Hematopoietic multipotent progenitor cell treated with erythropoietin and hydrocortisone succinate and interleukin-3 and kit ligand, for 17 days (in vitro differentiated cells): Measurements from ENCODE around the gene UBA1.

Experiments
- DNase-seq: peaks from one replicate; pipeline ENCODE4 v3.0.0-alpha.2; 2015; ENCODE audit warnings: low spot score

UBA1 gene

DNA sequence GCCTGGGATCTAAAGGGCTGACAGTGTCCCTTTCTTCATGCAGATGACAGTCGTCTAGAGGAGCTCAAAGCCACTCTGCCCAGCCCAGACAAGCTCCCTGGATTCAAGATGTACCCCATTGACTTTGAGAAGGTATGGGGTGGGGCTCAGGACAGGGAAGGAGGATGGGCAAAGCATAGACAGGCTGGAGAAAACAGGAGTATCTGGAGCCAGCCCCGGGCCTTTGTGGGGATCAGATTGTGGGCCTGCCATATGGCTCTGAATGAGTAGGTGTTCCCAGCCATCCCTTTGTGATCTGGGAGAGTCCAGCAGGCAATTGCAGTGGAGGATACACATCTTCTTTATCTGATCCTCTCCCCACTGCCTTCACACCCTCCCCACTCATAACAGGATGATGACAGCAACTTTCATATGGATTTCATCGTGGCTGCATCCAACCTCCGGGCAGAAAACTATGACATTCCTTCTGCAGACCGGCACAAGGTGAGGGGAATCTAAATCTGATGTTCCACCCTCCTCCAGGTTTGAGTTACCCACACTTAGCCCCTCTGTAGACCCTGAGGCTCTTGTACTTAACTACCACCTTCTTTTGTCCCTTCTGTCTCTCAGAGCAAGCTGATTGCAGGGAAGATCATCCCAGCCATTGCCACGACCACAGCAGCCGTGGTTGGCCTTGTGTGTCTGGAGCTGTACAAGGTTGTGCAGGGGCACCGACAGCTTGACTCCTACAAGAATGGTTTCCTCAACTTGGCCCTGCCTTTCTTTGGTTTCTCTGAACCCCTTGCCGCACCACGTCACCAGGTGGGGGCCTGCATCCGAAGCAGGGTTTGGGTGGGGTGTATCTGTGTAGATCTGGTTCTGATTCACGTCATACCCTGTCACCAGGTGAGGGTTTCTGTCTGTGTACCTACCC lies 19.0 kb downstream of the UBA1 start:
- no peak for DNase-seq

DNA sequence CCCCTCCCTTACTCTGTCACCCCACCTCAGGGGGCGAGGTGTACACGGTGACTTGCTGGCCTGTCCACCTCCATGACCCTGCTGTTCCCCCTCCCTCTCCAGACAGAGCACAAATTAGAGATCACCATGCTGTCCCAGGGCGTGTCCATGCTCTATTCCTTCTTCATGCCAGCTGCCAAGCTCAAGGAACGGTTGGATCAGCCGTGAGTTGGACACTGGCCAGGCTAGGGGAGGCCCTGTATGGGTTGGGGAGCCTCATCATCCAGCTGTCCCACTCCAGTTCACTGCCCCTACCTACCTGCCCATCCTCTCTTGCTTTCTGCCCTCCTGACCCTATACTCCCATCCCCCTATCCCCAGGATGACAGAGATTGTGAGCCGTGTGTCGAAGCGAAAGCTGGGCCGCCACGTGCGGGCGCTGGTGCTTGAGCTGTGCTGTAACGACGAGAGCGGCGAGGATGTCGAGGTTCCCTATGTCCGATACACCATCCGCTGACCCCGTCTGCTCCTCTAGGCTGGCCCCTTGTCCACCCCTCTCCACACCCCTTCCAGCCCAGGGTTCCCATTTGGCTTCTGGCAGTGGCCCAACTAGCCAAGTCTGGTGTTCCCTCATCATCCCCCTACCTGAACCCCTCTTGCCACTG lies 20.9 kb downstream of the UBA1 start:
- DNase-seq, result no peak

DNA sequence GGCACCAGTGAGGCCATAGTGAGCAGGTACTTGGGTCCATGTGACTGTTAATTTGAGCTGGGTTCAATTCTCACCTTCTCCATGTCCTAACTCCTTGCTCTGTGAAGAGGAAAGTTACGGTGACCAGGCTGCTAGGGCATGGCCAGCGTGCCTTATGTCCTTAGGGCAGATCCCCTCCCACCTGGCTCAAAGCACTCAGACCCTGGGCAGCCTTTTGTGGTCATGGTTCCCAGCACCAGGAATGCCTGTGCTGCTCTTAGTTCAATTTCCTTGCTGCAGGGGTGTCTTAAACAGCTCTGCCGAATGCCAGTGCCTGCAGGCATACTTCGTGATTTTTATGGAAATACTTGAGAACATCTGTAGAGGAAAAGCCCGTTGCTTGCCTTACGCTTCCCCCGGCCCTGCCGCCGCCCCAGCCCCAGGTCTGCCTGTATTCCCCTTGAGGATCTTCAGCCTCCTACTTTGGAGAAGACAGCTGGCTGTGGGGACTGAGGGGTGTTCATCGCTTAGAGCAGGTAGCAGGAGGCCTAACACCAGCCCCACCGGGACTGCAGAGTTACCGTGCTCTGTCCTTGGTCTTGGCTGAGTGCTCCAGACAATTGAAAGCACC lies 21.8 kb downstream of the UBA1 start:
- no peak for DNase-seq

DNA sequence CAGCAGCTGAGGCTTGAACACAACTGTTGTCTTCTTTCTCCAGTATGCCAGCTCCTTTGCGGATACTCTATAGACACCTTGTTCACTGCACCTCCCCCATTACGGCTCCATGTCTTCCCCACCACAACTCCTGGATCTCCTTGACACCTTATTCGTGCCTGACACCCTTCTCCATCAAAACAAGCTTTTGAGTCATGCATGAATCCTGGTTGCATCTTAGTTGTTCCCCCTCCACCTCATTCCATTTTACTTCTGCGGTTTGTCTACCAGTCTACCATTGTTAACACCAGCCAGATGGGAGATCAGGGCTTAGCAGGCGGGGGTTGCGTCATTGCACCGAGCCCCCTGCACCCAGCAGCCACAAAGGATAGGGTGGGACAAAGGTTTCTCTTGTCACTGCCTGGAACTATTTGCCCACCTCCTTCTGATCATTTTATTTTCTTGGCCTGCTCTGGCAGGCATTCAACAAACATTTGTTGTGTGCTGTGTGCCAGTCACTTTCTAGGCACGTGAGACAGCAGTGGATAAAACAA lies 22.8 kb downstream of the UBA1 start:
- DNase-seq, result no peak

DNA sequence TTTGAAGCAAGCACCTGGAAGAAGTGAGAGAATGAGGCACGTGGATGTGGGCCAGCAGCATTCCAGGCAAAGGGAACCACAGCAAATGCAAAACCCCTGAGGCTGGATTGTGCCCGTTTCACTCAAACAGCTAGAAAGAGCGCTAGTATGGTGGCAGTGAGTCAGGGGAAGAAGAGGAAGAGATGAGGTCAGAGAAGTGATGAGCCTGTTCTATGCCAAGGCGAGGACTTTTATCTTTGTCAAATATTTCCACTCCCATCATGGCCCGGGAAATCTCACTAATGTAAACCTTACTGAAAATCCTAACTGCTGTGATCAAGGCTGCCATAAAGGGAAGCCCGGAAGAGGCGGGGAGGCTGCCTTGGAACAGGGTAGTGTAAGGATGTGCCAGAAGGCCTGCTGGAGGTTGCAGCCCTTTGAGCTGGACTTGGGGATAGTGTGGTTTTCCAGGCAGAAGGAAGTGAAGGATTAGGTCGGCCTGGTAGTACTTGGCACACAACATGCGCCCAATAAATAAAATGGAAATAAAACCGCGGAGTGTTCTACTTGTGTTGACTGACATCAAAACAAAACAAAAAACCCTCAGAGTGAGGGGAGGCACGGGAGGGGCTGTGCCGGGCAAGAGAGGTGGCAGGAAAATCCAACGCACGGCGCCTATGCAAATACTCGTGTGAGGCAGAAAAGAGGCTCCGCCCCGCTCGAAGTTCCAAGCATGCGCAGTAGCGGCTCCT lies 23.7 kb downstream of the UBA1 start:
- no peak for DNase-seq

DNA sequence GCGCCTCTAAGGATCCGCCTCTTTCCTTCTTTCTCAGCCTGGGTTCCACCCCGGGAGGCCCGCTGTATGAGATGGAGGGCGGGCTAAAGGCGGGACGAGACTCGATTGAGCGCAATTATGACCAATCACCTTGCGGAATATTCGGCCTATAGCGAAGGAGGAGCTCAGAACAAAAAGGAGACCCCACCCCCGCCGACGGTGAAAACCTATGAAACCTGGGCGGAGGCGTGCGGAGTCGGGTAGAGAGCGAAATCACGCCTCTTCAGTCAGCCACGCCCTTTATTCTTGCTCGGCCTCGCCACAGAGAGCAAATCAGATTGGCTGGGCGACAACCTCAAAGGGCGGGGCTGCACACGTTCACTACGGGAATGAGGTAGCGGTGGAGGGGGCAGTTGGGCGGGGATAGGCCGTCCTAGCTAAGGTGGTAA lies 24.2 kb downstream of the UBA1 start:
- peak; percentile 91 for DNase-seq

DNA sequence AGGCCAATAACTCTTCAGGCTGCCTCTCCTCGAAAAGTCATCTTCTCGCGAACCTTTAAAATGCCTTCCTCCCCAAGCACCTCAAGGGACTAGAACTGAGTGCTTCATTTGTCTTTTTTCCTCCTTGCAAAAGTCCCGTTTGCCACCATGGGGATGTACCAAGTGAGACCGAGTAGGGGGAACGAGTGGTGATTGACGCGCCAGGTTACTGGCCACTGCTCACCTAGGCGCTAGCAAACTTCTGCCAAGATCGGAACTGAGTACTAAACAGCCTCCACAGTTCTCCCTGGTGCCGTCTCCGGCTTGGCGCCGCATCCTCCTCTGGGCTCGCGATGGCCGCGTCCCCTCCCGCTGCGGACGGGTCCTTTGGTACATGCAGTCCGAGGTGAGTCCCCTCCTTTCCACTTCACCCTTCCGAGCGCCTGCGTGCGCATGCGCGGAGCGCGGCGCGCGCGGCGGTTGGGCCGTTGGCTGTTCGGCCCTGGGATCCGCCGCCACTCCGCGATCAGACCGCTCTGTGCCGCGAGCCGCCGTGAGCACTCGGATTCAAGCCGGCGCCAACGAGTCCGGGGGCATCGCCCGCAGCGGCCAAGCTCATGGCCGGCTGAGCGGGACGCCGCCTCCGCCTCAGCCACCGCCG lies 24.8 kb downstream of the UBA1 start, which contains the start of gene CDK16:
TSS of gene CDK16 (plus strand) at position 402 of the 640 bp plus-strand sequence. CDS start 4,877 bp downstream, outside the sequence.
- peak; percentile 87 for DNase-seq

DNA sequence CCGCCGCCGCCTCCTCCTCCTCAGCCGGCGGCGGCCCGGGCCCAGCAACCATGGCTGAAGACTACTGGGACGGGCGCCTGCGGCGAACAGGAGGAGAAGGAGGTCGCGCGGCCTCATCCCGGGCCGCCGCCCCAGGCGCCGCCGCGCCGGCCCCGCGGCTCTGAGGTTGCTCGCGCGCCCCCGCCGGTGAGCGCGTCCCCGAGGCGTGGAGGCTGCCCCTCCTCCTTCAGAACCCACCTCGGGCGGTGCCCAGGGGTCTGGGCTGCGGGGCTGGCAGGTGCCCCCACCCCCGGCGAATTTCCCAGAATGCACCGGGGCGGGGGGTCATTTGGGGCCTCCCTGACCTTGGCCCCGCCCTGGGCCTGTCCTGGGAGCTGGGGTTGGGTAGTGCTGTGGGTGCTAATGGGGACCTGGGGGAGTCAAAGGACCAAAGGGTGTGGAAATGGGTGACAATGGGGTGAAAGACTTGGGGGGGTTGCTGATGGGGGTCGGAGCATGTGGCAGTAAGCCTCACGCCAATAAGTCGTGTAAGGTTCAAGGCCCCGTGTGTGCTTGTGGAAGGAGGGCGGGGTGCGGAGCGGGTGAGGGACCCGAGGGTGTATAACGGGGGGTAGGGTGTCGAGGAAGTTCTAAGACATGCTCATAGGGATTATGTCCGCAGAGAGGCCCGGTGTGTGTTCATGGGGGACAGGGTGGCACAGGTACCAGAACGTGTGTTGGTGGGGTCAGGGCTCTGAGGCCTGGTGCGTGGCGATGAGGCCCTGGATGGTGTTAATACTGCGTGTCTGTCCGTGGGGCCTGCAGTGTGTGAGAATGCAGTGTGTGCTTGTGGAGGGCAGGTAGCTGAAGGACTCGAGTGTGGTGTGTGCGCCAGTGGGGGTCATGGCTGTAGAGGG lies 25.5 kb downstream of the UBA1 start:
- peak; percentile 64 for DNase-seq

DNA sequence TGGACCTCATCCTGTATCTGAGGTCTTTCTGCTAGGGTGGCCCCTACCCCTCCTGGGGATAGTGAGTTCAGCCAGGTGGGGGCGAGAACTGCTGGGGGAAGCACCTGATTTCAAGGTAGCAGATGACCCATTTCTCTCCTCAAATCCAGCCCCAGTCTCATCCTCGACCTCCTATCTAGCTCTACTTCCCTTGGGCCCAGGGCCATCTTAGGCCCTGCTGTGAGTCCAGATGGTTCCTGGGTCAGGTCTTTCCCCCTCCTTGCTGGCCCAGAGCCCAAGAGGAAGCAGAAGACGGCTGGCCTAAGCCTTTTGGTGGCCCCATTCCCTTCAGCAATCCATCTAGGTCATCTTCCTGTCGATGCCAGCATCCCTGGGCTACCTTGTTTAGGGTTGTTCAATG lies 28.1 kb downstream of the UBA1 start:
- DNase-seq, result no peak

DNA sequence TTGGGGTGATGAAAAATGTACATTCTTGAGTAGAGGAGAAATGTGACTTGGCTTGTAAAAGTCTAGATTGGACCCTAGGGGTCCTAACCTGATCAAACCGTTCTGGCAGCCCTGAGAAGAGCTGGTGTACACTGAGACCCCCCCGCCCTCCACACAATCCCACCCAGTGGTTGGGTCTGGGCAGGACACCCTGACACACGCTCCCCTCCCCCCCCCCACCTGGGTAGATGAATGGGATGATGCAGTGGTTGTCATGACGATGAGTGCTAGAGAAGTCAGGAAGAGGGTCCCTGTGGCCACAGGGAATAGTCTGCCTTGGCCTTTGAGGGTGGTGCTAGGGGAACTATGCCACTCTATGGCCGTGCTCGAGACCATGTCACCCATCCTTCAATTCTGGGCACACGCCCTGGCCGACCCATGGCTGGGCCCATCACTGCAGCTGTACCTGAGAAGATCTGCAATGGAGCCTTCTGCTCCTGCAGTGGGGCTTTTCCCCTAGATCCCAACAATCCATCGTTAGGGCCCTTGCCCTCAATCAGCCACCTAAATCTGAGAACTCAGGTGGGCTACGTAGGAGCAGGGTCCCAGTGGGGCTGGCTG lies 29.2 kb downstream of the UBA1 start:
- no peak for DNase-seq

DNA sequence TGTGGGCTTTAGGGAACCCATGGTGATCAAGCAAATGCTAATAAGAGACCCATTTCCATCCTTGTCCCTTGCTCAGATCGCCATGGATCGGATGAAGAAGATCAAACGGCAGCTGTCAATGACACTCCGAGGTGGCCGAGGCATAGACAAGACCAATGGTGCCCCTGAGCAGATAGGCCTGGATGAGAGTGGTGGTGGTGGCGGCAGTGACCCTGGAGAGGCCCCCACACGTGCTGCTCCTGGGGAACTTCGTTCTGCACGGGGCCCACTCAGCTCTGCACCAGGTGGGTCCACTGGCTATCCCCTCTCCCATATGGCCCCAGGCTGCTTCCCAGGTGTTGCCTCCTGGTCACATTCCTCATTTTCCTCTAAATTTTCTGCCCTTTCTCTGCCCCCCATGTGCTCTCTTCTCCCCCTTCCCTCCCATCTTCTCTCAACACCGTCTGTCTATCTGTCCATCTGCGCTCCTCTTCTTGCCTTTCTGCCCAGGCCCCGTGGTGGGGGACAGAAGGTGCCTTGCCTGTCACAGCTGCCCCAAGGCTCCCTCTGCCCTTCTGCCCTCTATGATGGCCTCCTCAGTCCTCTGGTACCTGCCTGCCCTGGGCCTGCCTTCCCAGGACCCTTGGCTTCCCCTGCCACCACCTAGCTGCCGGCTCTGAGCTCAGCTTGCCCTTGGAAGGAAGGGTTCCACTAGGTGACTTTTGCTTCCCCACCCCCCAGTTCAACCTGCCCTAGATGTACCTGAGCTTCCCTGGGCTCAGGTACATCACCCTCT lies 30.0 kb downstream of the UBA1 start:
- DNase-seq, result no peak

DNA sequence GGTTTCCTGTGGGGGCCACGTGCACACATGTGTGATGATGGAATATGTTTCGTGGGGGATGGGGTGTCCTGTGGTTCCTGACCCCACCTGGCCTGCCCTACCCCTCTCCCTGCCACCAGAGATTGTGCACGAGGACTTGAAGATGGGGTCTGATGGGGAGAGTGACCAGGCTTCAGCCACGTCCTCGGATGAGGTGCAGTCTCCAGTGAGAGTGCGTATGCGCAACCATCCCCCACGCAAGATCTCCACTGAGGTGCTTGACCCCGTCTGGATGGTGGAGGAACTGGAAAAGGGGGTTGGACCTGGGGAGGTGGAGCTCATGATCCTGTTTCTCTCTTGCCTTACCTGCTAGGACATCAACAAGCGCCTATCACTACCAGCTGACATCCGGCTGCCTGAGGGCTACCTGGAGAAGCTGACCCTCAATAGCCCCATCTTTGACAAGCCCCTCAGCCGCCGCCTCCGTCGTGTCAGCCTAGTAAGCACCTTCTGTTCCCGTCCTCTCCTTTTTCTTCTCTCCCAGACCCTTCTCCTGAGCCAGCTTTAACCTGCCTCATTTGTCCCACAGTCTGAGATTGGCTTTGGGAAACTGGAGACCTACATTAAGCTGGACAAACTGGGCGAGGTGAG lies 30.8 kb downstream of the UBA1 start:
- no peak for DNase-seq

DNA sequence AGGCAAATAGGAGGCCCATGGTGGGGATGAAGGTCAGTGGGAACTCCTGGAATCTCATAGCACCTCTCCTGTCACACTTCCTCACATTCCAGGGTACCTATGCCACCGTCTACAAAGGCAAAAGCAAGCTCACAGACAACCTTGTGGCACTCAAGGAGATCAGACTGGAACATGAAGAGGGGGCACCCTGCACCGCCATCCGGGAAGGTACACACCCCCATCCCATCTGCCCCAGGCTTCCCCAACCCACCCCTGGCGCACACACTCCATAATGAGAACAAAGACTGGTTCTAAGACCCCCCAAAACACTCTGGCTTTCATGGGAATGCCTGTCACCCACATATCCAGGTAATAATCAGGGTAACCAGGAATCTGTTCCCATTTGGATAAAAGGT lies 31.3 kb downstream of the UBA1 start:
- no peak for DNase-seq

DNA sequence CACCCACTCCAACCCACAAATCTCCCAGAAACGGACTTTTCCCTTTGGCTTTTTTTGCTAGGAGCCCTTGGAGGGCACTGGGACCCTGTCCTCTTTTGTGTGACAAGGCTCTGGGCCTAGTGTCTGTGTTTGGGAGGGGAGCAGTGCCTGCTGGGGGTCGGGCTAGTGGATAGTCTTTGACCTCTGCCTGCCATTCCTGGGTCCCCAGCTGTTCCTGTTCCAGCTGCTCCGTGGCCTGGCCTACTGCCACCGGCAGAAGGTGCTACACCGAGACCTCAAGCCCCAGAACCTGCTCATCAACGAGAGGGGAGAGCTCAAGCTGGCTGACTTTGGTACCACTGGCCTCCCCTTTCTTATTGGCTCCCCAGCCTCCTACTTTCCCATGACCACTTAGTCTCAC lies 32.4 kb downstream of the UBA1 start:
- DNase-seq, result no peak

DNA sequence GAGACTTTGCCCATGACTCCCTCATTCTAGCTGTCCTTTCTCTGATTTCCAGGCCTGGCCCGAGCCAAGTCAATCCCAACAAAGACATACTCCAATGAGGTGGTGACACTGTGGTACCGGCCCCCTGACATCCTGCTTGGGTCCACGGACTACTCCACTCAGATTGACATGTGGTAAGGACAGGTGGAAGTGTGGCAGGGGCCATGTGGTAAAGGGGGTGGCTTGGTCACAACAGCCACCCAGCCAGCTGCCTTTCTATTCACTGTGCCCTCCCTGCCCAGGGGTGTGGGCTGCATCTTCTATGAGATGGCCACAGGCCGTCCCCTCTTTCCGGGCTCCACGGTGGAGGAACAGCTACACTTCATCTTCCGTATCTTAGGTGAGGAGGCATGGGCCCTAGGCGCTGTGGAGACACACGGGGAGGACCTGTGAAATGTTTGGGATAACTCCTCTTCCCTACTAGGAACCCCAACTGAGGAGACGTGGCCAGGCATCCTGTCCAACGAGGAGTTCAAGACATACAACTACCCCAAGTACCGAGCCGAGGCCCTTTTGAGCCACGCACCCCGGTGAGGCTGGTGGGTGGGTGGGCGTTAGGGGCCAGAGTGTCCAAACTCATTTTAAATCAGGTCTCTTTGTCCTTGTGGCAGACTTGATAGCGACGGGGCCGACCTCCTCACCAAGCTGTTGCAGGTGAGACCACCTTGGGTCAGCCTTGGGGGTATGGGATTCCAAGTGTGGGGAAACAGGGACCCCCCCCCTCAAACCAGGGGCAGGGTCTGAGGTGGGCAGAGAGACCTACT lies 33.1 kb downstream of the UBA1 start:
- no peak for DNase-seq

DNA sequence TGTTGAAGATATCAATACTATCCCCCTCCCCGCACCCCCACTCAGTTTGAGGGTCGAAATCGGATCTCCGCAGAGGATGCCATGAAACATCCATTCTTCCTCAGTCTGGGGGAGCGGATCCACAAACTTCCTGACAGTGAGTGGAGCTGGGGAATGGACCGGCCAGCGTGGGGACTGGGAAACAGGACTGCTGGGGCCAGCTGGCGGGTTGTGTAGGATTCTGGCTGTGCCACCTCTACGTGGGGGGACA lies 33.6 kb downstream of the UBA1 start:
- DNase-seq, result no peak

DNA sequence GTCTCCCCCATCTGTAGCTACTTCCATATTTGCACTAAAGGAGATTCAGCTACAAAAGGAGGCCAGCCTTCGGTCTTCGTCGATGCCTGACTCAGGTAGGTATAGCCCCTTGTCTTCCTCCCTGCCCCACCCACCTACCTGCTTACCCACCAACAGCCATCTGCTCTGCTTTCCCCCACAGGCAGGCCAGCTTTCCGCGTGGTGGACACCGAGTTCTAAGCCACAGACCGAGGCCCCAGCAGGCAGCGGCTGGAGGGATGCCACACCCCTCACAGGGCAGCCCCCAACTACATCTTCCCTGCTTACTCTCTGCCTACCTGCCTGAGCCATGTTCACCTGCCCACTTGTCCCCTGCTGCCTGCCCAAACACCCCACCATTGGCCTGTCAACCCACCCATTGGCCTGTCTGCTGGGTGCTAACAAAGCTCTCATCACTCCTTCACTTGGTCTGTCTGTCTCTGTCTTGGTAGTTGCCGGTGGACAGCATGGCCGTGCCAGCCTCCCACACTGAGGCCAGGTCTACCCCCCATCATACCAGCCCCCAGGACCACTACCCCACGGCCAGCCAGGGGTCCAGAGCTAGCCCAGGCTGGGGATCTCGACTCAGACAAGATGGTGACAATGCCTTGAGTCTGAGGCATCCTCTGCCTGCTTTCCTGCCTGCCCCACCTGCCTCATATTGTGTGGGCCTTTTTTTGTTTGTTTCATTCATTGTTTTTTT lies 35.1 kb downstream of the UBA1 start:
- no peak for DNase-seq

DNA sequence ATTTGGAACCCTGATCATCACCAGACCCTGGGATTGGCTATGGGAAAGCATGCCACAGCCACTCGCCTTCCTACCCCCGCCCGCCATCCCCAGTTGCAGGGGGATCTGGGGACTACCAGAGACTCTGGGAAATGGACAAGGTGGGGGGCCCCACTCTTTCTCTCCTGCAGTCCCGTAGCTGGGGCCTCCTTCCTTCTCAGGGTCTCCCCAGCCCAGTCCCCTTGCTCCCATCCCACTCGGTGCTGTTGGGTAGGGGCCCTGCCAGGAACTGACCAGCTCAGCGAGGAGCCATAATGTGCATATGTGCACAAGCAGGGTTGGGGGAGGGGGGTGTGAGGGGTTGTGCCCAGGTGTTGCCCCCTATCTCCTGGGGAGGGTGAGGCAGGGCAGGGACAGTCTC lies 35.8 kb downstream of the UBA1 start:
- no peak for DNase-seq
